NCI-H146 (cell line): ENCODE measurements around the gene DDX51.
"Not testable (repeated sequence)": the region's sequence is repeated elsewhere in the genome, so short reads cannot be mapped to it uniquely, and the experiment has no call there.

Experiments used
- DNase-seq: peaks from one replicate; lab custom pipeline; 2025; lab: John Stamatoyannopoulos, UW

The DDX51 gene

GRCh38 chr12:132117558-132117875 is 26.6 kb downstream of the DDX51 start:
- DNase-seq = no peak

- no peak for DNase-seq
These were observed 27.2 kb downstream of the DDX51 start for GRCh38 chr12:132116709-132117557.

- no peak for DNase-seq
These were observed 28.6 kb downstream of the DDX51 start for GRCh38 chr12:132115500-132115899.

- no peak for DNase-seq
These were observed 29.5 kb downstream of the DDX51 start for GRCh38 chr12:132114667-132115066.

- no peak for DNase-seq
These were observed 32.3 kb downstream of the DDX51 start for GRCh38 chr12:132111654-132112304.

- no peak for DNase-seq
These were observed 33.4 kb downstream of the DDX51 start for GRCh38 chr12:132110677-132111076.

GRCh38 chr12:132109741-132110140 is 34.4 kb downstream of the DDX51 start:
- no peak for DNase-seq

- DNase-seq = peak; percentile 39
These were observed 35.8 kb downstream of the DDX51 start for GRCh38 chr12:132108211-132108832.

- no peak for DNase-seq
These were observed 37.2 kb downstream of the DDX51 start for GRCh38 chr12:132106921-132107320.

GRCh38 chr12:132105467-132105866 is 38.7 kb downstream of the DDX51 start:
- no peak for DNase-seq

GRCh38 chr12:132103542-132104308 is 40.4 kb downstream of the DDX51 start:
- DNase-seq = no peak

GRCh38 chr12:132103072-132103471 is 41.0 kb downstream of the DDX51 start:
- DNase-seq = not testable (repeated sequence)

- no peak for DNase-seq
These were observed 41.8 kb downstream of the DDX51 start for GRCh38 chr12:132102297-132102696.

- no peak for DNase-seq
These were observed 43.6 kb downstream of the DDX51 start for GRCh38 chr12:132100306-132101065.

- no peak for DNase-seq
These were observed 44.4 kb downstream of the DDX51 start for GRCh38 chr12:132099739-132100138.

GRCh38 chr12:132095520-132096409 is 48.4 kb downstream of the DDX51 start:
- no peak for DNase-seq

- DNase-seq = no peak
These were observed 49.7 kb downstream of the DDX51 start for GRCh38 chr12:132094269-132094891.

- no peak for DNase-seq
These were observed 54.7 kb downstream of the DDX51 start for GRCh38 chr12:132089407-132089910.
